DND-41 (cell line): ENCODE results near the gene RHOH.

ENCODE experiments used
- ATAC-seq: fragments of 200-7000 bp; cut with Tn5 transposase; 3 replicates; pipeline ENCODE4 v1.9.1; 2021; ENCODE audit warnings: low read depth; ENCODE audit not compliant: insufficient read depth
- DNase-seq: peaks from one replicate; pipeline ENCODE4 v3.0.0-alpha.2; 2020
- H2AFZ ChIP-seq: 2 replicates; pipeline ENCODE4 v1.6.0; 2012; ENCODE audit warnings: low read depth, low read length
- H3K27ac ChIP-seq: 2 replicates; pipeline ENCODE4 v1.5.1; 2012; ENCODE audit warnings: low read length, inconsistent platforms
- H3K27me3 ChIP-seq: fragments of 200-600 bp; sonication (generic); 2 replicates; pipeline ENCODE4 v1.6.0; 2012; ENCODE audit warnings: low read length, mild to moderate bottlenecking, inconsistent platforms; ENCODE audit not compliant: insufficient read depth, poor library complexity
- H3K36me3 ChIP-seq: 2 replicates; pipeline ENCODE4 v1.5.1; 2012; ENCODE audit warnings: low read length, inconsistent platforms; ENCODE audit not compliant: insufficient read depth
- H3K4me1 ChIP-seq: 2 replicates; pipeline ENCODE4 v1.5.1; 2012; ENCODE audit warnings: mild to moderate bottlenecking, low read length; ENCODE audit not compliant: insufficient read depth
- H3K4me2 ChIP-seq: 2 replicates; pipeline ENCODE4 v1.6.0; 2012; ENCODE audit warnings: mild to moderate bottlenecking, moderate library complexity, low read length, inconsistent platforms; ENCODE audit not compliant: insufficient read depth
- H3K4me3 ChIP-seq, 2 experiments: fragments of 200-600 bp in 1 of 2; shearing (Covaris generic) in 1 of 2; 2 replicates each; pipeline ENCODE4 v1.5.1; 2012 to 2016; ENCODE audit warnings: inconsistent platforms in 2 of 2, low read length in 2 of 2, mild to moderate bottlenecking in 2 of 2, low read depth in 1 of 2, moderate library complexity in 1 of 2
- H3K79me2 ChIP-seq: 2 replicates; pipeline ENCODE4 v1.6.0; 2012; ENCODE audit warnings: low read length, inconsistent platforms; ENCODE audit not compliant: insufficient read depth
- H3K9ac ChIP-seq: 2 replicates; pipeline ENCODE4 v1.6.0; 2012; ENCODE audit warnings: low read depth, mild to moderate bottlenecking, inconsistent platforms, low read length, moderate library complexity
- H3K9me3 ChIP-seq: 2 replicates; pipeline ENCODE4 v1.5.1; 2012; ENCODE audit warnings: low read length, moderate library complexity, mild to moderate bottlenecking, inconsistent platforms; ENCODE audit not compliant: insufficient read depth, severe bottlenecking
- H4K20me1 ChIP-seq: 2 replicates; pipeline ENCODE4 v1.6.0; 2012; ENCODE audit warnings: low read length; ENCODE audit not compliant: insufficient read depth
- EZH2 ChIP-seq: IDR thresholded peaks from 3 replicates; pipeline ENCODE4 v1.6.1; 2012; ENCODE audit warnings: borderline replicate concordance, low read depth, mild to moderate bottlenecking, moderate library complexity, low read length, inconsistent platforms; ENCODE audit not compliant: severe bottlenecking
- TF ChIP-seq, protein P1 (sequence below): IDR thresholded peaks from 2 replicates; pipeline ENCODE4 v1.5.1; 2012; ENCODE audit warnings: borderline replicate concordance, low read length, moderate library complexity, mild to moderate bottlenecking; ENCODE audit not compliant: poor library complexity, severe bottlenecking; ENCODE audit errors: extremely low read depth

The RHOH gene

DNA sequence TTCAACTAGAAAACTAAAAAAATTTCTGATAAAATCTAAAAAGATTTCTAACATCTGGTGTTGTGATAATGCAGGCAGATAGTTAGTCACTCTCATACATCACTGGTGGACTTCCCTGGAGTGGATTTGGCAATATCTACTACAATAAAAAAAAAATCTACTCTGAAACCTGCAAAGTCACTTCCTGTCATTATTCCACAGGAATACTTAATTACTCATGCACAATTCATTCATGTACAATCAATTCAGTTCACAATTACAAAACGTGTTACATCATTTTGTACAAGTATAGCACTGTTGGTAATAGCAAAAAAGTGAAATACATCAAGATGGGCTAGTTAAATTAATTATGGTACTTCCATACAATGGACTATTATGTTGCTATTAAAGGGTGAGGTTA is 16.5 kb upstream of the RHOH start:
- no peak overlapping the region for H3K4me3 ChIP-seq
- H3K36me3 ChIP-seq: no peaks in the 10 kb centered on the region
- no peak overlapping the region for H2AFZ ChIP-seq
- no peak overlapping the region for H3K27ac ChIP-seq
- DNase-seq (no peak), ATAC-seq (no peak)
- no peaks in the 10 kb centered on the region for H4K20me1 ChIP-seq
- no peaks in the 10 kb centered on the region for H3K79me2 ChIP-seq
- no peaks in the 10 kb centered on the region for H3K27me3 ChIP-seq
- peaks cover 23% of the 10 kb centered on the region for H3K4me1 ChIP-seq
- no peak overlapping the region for H3K4me2 ChIP-seq
- TF ChIP-seq EZH2: no peak
- TF ChIP-seq, protein P1, sequence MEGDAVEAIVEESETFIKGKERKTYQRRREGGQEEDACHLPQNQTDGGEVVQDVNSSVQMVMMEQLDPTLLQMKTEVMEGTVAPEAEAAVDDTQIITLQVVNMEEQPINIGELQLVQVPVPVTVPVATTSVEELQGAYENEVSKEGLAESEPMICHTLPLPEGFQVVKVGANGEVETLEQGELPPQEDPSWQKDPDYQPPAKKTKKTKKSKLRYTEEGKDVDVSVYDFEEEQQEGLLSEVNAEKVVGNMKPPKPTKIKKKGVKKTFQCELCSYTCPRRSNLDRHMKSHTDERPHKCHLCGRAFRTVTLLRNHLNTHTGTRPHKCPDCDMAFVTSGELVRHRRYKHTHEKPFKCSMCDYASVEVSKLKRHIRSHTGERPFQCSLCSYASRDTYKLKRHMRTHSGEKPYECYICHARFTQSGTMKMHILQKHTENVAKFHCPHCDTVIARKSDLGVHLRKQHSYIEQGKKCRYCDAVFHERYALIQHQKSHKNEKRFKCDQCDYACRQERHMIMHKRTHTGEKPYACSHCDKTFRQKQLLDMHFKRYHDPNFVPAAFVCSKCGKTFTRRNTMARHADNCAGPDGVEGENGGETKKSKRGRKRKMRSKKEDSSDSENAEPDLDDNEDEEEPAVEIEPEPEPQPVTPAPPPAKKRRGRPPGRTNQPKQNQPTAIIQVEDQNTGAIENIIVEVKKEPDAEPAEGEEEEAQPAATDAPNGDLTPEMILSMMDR: no peak
- no peaks in the 10 kb centered on the region for H3K9me3 ChIP-seq
- no peak overlapping the region for H3K9ac ChIP-seq

DNA sequence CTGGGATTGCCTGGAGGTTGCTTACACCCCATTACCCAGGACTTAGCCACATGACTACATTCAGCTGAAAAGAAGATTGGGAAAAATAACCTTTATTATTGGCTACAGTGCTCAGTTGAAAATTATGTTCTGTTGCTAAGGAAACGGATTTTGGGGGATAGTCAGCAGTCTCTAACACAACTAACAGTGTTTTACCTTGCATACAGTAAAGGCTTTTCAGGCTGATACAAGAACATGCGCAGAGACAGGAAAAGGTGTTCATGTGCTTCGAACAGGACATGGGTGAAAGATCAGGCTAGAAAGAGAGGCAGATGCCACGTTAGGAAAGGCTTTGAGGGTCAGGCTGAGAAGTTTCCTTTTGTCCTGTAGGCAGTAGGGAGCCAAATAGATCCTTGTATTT is 14.8 kb upstream of the RHOH start:
- no peak for ATAC-seq
- H3K4me1 ChIP-seq: peaks cover 37% of the 10 kb centered on the region

DNA sequence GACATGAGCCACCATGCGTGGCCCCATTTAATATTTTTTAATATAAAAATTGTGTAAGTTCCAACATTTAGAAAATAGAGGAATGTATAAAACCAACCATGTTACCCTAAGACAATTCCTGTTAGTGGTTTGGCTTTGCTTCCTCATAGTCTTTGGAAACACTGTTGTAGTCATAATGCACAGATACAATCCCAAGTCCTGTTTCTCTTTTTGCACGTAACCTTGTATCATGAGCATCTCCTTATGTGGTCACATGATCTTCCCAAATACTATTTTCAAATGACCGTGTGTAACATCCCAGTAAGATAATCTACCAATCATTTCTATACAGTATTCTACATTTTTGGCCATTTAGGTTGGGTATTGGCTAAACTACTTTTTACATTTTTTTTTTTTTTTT is 13.9 kb upstream of the RHOH start:
- Histone ChIP-seq H3K36me3 (no peaks in the 10 kb centered on the region), H3K4me1 (peaks cover 37% of the 10 kb centered on the region), H3K27ac (no peak overlapping the region), H3K9ac (no peak overlapping the region), H3K4me2 (no peak overlapping the region), H3K9me3 (no peaks in the 10 kb centered on the region), H4K20me1 (no peaks in the 10 kb centered on the region), H3K27me3 (no peaks in the 10 kb centered on the region), H3K4me3 (no peak overlapping the region), H2AFZ (no peak overlapping the region), H3K79me2 (peaks cover 6% of the 10 kb centered on the region)
- DNase-seq (no peak), ATAC-seq (no peak)
- TF ChIP-seq, protein P1: no peak
- no peak for TF ChIP-seq EZH2

More for the DNA sequence above, 14.8 kb upstream of the RHOH start:
- H3K4me2 ChIP-seq: no peak overlapping the region
- H3K9ac ChIP-seq: no peak overlapping the region
- no peak overlapping the region for H2AFZ ChIP-seq
- DNase-seq: no peak
- no peaks in the 10 kb centered on the region for H3K36me3 ChIP-seq
- H3K4me3 ChIP-seq: no peak overlapping the region
- TF ChIP-seq, protein P1: no peak
- no peak for TF ChIP-seq EZH2
- no peaks in the 10 kb centered on the region for H3K79me2 ChIP-seq
- H3K27me3 ChIP-seq: no peaks in the 10 kb centered on the region
- no peak overlapping the region for H3K27ac ChIP-seq
- H4K20me1 ChIP-seq: no peaks in the 10 kb centered on the region
- no peaks in the 10 kb centered on the region for H3K9me3 ChIP-seq
